Chondrocyte (in vitro differentiated cells): ENCODE data around the gene HRCT1. TPM values are rescaled to one million over a fixed set of nuclear protein-coding genes. Genes with fewer than 3 reads are reported as not detected.
A peak's percentile ranks its signal among the peaks of the same experiment; 100 is the strongest.

Experiments
- DNase-seq: peaks from one replicate; pipeline ENCODE4 v3.0.0; 2021; ENCODE audit warnings: mixed read lengths, low spot score
- H3K27ac Mint-ChIP-seq: one replicate; pipeline ENCODE4 v1.8.0; 2021; ENCODE audit warnings: mild to moderate bottlenecking, moderate library complexity, mixed read lengths; ENCODE audit not compliant: unreplicated experiment
- H3K27me3 Mint-ChIP-seq: 2 replicates; pipeline ENCODE4 v1.8.0; 2021; ENCODE audit warnings: low read depth, mixed read lengths
- H3K36me3 Mint-ChIP-seq: 2 replicates; pipeline ENCODE4 v1.8.0; 2021; ENCODE audit warnings: low read depth, mixed read lengths
- H3K4me1 Mint-ChIP-seq: 2 replicates; pipeline ENCODE4 v1.8.0; 2021; ENCODE audit warnings: low read depth, mild to moderate bottlenecking, mixed read lengths
- H3K4me3 Mint-ChIP-seq: one replicate; pipeline ENCODE4 v1.8.0; 2021; ENCODE audit warnings: mild to moderate bottlenecking, moderate library complexity, mixed read lengths; ENCODE audit not compliant: unreplicated experiment
- H3K9me3 Mint-ChIP-seq: 2 replicates; pipeline ENCODE4 v1.8.0; 2021; ENCODE audit warnings: low read depth, mixed read lengths
- total RNA-seq: library from RNA; stranded (reverse); gene quantifications from 3 replicates; pipeline ENCODE4 v1.2.1, GENCODE V29; 2021
- TF ChIP-seq, protein P1 (sequence below): fragments of 200-600 bp; sonication (generic); IDR thresholded peaks from 2 replicates; pipeline ENCODE4 v1.5.0; 2021; ENCODE audit warnings: antibody characterized with exemption, mild to moderate bottlenecking, moderate library complexity

Gene HRCT1
- total RNA-seq, 1 donor from 2014 or later: 7.2 TPM

DNA sequence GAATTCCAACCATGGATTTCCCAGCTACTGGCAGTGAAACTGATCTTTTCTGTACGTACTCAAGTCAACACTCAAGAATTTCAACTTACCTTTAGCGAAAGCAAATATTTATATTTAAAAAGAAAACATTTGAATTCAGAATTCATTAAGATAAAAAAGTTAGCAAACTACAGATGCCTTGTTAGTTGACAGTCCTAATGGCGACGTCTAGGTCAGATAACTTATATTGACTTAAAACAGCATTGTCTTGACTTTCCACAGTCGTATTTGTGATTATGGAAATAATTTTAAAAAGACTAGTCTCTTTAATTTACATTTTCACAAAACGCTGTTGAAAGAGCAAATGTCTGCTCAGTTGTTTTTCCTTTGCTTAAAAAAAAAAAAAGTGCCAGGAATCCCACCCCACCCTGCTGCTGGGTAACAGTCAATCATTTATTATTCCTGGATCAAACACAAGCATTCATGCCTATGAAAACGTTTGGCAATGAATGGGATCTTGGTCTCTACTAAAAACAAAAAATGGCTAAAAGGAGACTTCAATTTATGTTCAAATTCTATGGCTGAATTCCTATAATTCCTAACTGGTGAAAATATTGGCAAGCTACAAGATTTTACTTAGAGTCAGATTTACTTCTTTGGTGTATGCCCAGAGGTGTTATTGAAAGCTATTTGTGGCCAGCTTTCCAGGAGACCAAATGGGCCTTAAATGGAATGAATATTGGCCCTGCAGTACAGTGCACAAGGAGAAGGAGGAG, 29.9 kb downstream of the HRCT1 start:
- Mint-ChIP-seq H3K4me3 (peak overlapping the region; percentile 17), H3K27ac (peak overlapping the region; percentile 87), H3K9me3 (peaks cover 8% of the 10 kb centered on the region), H3K27me3 (no peaks in the 10 kb centered on the region), H3K4me1 (peaks cover 77% of the 10 kb centered on the region), H3K36me3 (peaks cover 1% of the 10 kb centered on the region)
- no peak for DNase-seq
- TF ChIP-seq, protein P1, sequence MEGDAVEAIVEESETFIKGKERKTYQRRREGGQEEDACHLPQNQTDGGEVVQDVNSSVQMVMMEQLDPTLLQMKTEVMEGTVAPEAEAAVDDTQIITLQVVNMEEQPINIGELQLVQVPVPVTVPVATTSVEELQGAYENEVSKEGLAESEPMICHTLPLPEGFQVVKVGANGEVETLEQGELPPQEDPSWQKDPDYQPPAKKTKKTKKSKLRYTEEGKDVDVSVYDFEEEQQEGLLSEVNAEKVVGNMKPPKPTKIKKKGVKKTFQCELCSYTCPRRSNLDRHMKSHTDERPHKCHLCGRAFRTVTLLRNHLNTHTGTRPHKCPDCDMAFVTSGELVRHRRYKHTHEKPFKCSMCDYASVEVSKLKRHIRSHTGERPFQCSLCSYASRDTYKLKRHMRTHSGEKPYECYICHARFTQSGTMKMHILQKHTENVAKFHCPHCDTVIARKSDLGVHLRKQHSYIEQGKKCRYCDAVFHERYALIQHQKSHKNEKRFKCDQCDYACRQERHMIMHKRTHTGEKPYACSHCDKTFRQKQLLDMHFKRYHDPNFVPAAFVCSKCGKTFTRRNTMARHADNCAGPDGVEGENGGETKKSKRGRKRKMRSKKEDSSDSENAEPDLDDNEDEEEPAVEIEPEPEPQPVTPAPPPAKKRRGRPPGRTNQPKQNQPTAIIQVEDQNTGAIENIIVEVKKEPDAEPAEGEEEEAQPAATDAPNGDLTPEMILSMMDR: no peak

DNA sequence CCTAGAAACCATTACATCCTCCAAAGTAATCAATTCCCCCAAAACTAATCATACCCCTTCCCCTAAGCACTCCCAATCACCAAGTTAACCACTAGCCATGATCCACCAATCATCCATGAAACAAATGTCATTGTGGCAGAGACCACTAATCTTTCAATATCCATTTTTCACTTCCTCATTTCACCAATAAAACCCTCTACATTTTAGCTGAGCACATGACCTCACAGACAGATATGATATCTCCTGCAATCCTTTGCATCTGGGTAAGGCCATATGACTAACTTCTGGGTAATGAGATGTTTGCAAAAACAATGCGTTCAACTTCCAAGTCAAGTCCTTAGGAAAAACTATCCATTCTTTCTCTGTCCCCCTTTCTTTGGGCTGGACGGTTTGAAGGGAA, 31.2 kb downstream of the HRCT1 start:
- DNase-seq: no peak
- Mint-ChIP-seq H3K4me1 (peaks cover 74% of the 10 kb centered on the region), H3K36me3 (no peaks in the 10 kb centered on the region), H3K4me3 (no peak overlapping the region), H3K27ac (peak overlapping the region; percentile 87), H3K9me3 (peaks cover 8% of the 10 kb centered on the region), H3K27me3 (no peaks in the 10 kb centered on the region)
- TF ChIP-seq, protein P1: no peak

DNA sequence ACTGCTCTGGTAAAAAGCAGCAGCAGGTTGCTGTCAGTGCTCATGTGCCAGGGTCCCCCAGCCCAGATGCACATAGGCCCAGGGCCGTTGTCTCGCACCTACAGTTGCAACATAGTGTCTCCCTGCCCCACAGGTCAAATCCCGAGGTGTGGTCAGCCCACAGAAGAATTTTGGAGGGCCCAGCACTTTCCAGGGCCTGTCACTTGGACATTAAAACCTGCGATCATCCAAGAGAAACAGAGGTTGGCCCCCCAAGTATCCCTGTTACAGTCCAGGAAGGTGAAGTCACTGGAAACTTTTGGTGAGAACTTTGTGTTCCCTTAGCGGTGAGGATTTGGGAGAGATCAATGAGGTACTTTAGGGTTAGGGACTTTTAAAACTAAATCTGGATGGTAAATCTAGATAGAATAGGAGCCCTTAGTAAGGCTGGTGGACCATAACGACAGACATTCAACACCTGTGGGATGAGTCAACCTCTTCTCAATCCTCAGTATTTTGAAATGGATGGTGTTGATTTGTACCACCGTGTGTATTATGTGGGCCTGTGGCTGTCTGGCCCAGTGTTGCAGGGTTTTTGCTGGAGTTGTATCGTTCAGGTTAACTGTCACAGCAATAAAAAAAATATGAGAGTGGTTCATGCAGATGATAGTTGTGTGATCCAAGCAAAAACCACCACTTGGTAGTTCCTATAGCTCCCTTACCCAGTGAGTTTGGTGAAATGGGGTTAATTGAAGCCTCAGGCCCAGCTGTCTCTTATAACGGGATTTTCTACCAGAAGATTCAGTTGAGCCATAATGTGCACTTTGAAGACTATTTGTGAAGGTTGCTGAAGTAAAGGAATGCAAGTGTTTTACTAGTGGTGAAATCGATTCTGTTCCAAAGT, 32.7 kb downstream of the HRCT1 start:
- no peak overlapping the region for H3K4me3 Mint-ChIP-seq

DNA sequence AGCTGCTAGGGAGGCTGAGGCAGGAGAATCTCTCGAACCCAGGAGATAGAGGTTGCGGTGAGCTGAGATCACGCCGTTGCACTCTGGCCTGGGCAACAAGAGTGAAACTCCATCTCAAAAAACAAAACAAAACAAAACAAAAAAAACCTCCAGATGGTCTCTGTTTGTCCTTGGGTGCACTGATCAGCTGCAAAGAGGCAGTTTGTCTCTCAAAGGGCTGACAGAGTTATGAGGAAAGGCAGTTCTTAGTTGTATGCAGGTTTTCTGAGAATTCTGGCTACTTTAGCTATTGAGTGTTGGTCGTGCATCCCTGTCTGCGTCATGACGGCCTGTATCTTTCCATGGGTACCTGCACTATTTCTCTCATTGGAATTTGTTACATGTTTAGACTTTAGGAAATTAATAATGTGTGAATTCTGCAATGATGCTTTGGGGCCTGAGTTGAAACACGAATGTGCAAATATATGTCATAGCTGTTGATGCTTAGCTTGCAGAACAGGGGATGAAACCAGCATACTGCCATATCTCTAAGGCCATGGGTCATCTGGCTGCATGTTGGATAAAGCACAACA, 33.8 kb downstream of the HRCT1 start:
- H3K4me3 Mint-ChIP-seq: no peak overlapping the region
- DNase-seq: no peak
- peaks cover 8% of the 10 kb centered on the region for H3K9me3 Mint-ChIP-seq
- no peaks in the 10 kb centered on the region for H3K36me3 Mint-ChIP-seq
- no peak overlapping the region for H3K27ac Mint-ChIP-seq
- TF ChIP-seq, protein P1: no peak
- H3K27me3 Mint-ChIP-seq: no peaks in the 10 kb centered on the region
- peaks cover 69% of the 10 kb centered on the region for H3K4me1 Mint-ChIP-seq

More for the DNA sequence above, 32.7 kb downstream of the HRCT1 start:
- Mint-ChIP-seq H3K27ac (no peak overlapping the region), H3K36me3 (no peaks in the 10 kb centered on the region), H3K27me3 (no peaks in the 10 kb centered on the region), H3K9me3 (peaks cover 8% of the 10 kb centered on the region), H3K4me1 (peaks cover 67% of the 10 kb centered on the region)
- TF ChIP-seq, protein P1: no peak
- DNase-seq: no peak
